Thyroid gland (tissue), 4 donors: Measurements from ENCODE around the gene SCN4A. TPM values are rescaled to one million over a fixed set of nuclear protein-coding genes. Genes with fewer than 3 reads are reported as not detected.
A peak's percentile ranks its signal among the peaks of the same experiment; 100 is the strongest.

Experiments used
- DNase-seq, 2 donors: peaks; one replicate each; pipeline ENCODE4 v3.0.0-alpha.2; 2019
- H3K27ac ChIP-seq, 3 donors: fragments of 200-600 bp; sonication (generic); 1 replicate in 2 of 3; 2 replicates in 1 of 3; pipeline ENCODE4 v1.5.1; 2016 to 2019; ENCODE audit warnings: mild to moderate bottlenecking in 1 of 3, moderate library complexity in 1 of 3
- H3K27me3 ChIP-seq: fragments of 200-600 bp; sonication (generic); one replicate; pipeline ENCODE4 v1.5.1; 2019
- H3K36me3 ChIP-seq, 2 donors: fragments of 200-600 bp; sonication (generic); one replicate each; pipeline ENCODE4 v1.5.1; 2016 to 2019
- H3K4me1 ChIP-seq, 2 donors: fragments of 200-600 bp; sonication (generic); one replicate each; pipeline ENCODE4 v1.5.1; 2017 to 2019
- H3K4me3 ChIP-seq, 3 donors: fragments of 200-600 bp; sonication (generic); replicated peaks in 1 of 3; 1 replicate in 2 of 3; 2 replicates in 1 of 3; pipeline ENCODE4 v1.5.1; 2016; ENCODE audit warnings: mild to moderate bottlenecking in 1 of 3
- H3K9me3 ChIP-seq: fragments of 200-600 bp; sonication (generic); one replicate; pipeline ENCODE4 v1.5.1; 2017
- POLR2A ChIP-seq, 2 donors: fragments of 450-650 bp; IDR thresholded peaks; one replicate each; pipeline ENCODE4 v1.6.1; 2017; ENCODE audit warnings: antibody characterized with exemption in 2 of 2, mild to moderate bottlenecking in 2 of 2, moderate library complexity in 1 of 2
- WGBS, 2 donors: methylation state at CpG; one replicate each; pipeline ENCODE4 v1.1.5; 2017; 5-methylcytosine and 5-hydroxymethylcytosine counted together
- intact Hi-C: fragments of 100-400 bp; cut with DNase I; formaldehyde crosslinking; loops from one replicate; pipeline ENCODE4 v1.15.1; 2023
- total RNA-seq, 4 donors: library from RNA; depleted of rRNA; stranded (reverse); fragments of >200 nt; gene quantifications; one replicate each; pipeline ENCODE4 v1.2.3, GENCODE V29; 2016
- TF ChIP-seq, protein P1 (sequence below), 6 experiments: fragments of 200-600 bp in 3 of 6; fragments of 450-650 bp in 3 of 6; sonication (generic) in 3 of 6; IDR thresholded peaks; one replicate each; pipeline ENCODE4 v1.5.1; 2016 to 2019; ENCODE audit warnings: antibody characterized with exemption in 6 of 6, mild to moderate bottlenecking in 2 of 6, inconsistent platforms in 1 of 6, moderate library complexity in 1 of 6

The SCN4A gene
- total RNA-seq, 4 donors from 2014 or later = 2.4 to 7.1 (median 4.0) TPM

DNA sequence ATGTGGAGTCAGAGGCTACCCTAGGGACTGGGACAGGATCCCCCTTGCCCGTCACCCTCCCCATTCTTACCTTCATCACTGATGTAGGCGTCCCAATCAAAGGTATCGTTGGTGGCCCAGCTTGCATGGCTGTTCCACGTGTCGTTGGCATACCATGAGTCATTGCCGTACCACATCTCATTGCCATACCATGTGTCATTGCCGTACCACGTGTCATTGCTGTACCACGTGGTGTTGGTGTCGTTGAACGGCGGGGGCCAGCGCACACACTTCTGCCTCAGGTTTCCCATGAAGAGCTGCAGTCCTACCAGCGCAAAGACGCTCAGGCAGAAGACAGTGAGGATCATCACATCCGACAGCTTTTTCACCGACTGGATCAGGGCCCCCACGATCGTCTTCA is 4.8 kb downstream of the SCN4A start:
- H3K4me1 ChIP-seq = peaks cover 0 to 10% of the 10 kb centered on the region in 2 donors
- DNase-seq = no peak
- H3K4me3 ChIP-seq = no peak overlapping the region
- H3K27me3 ChIP-seq = no peaks in the 10 kb centered on the region
- no peak overlapping the region for H3K27ac ChIP-seq
- intact Hi-C loops = no loop called here
- 93% methylated on average over 19 of the region's 19 CpGs for WGBS, 2 donors
- no peaks in the 10 kb centered on the region for H3K9me3 ChIP-seq
- H3K36me3 ChIP-seq = no peaks in the 10 kb centered on the region
- TF ChIP-seq, protein P1, sequence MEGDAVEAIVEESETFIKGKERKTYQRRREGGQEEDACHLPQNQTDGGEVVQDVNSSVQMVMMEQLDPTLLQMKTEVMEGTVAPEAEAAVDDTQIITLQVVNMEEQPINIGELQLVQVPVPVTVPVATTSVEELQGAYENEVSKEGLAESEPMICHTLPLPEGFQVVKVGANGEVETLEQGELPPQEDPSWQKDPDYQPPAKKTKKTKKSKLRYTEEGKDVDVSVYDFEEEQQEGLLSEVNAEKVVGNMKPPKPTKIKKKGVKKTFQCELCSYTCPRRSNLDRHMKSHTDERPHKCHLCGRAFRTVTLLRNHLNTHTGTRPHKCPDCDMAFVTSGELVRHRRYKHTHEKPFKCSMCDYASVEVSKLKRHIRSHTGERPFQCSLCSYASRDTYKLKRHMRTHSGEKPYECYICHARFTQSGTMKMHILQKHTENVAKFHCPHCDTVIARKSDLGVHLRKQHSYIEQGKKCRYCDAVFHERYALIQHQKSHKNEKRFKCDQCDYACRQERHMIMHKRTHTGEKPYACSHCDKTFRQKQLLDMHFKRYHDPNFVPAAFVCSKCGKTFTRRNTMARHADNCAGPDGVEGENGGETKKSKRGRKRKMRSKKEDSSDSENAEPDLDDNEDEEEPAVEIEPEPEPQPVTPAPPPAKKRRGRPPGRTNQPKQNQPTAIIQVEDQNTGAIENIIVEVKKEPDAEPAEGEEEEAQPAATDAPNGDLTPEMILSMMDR (IDR thresholded peaks at IDR 0.05) = no peak
- no peak for TF ChIP-seq POLR2A (IDR thresholded peaks at IDR 0.05)

DNA sequence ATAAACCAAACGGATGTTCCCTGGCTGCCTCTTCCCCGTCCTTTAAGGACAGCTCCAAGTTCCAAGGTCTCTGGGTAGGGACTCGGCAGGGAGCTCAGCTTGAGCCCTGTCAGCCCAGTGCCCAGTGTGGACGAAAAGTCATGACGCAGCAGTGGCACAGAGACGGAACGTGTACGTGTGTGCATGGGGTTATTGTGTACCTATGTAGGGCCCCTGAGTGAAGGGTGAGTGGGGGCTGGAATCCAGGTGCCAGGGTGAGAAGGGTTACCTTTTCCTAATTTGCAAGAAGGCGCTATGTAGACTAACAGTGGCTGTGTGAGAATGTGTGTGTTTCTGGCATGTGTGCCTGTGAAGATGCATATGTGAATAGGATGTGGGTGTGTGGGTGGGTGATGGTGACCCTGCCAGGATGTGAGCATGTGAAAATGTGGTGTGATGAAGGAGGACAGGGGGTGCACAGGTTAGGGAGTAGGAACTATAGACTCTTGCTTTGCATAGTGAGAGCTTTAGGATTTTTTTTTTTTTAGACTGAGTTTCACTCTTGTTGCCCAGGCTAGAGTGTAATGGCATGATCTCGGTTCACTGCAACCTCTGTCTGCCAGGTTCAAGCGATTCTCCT is 6.0 kb downstream of the SCN4A start:
- Histone ChIP-seq H3K27me3 (no peaks in the 10 kb centered on the region), H3K9me3 (no peaks in the 10 kb centered on the region), H3K27ac (no peak overlapping the region), H3K4me3 (no peak overlapping the region), H3K4me1 (peaks cover 2 to 17% of the 10 kb centered on the region in 2 donors), H3K36me3 (no peaks in the 10 kb centered on the region)
- 87 to 89% methylated on average over 11 of the region's 11 CpGs for WGBS, 2 donors
- DNase-seq = no peak
- TF ChIP-seq POLR2A (IDR thresholded peaks at IDR 0.05) = no peak
- TF ChIP-seq, protein P1 (IDR thresholded peaks at IDR 0.05) = no peak
- intact Hi-C loops = no loop called here

DNA sequence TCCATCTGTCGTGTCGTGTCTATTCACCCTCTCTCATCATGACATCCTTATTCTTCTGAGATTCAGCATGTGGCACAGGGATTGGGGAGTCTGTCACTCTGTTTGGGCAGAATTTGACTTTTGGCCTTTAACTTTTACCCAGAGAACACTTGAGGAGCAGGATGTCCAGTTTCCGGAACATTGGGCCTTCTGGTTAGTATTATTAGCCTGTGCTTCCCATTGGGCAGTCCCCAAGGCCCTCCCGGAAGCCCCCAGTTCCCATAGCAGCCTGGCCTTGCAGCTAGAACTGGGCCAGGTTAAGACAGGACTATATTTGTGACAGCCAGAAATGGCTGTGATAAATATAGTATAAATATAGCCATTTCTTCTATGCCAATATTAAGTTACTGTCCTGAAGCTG is 9.6 kb downstream of the SCN4A start:
- Histone ChIP-seq H3K27ac (peak overlapping the region; percentile 57 to 73 (median 62)), H3K36me3 (no peaks in the 10 kb centered on the region), H3K4me3 (no peak overlapping the region), H3K4me1 (peaks cover 6 to 25% of the 10 kb centered on the region in 2 donors), H3K9me3 (no peaks in the 10 kb centered on the region), H3K27me3 (no peaks in the 10 kb centered on the region)
- WGBS, 2 donors = 82 to 83% methylated on average over 4 of the region's 4 CpGs
- intact Hi-C loops = no loop called here
- DNase-seq = no peak
- TF ChIP-seq POLR2A (IDR thresholded peaks at IDR 0.05) = no peak
- TF ChIP-seq, protein P1 (IDR thresholded peaks at IDR 0.05) = no peak

DNA sequence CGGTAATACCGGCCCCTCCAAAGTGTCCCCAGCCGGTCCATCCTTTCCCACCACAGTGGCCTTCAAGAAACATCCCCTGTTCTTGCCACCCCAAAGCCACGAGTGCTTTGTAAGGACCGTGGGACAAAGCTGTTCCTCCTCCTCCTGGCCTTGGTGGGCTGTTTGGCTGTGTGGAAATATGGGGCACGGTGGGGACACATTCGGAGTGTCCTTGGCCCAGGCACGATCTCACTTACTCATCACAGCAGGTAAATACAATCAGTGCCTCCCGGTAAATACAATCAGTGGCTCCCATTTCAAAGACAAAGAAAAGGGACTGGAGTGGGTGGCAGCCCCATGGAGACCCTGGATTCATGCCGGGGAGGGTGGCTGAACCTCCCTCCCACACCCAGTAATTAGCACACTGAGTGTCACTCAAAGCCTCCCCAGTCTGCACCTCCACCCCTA is 10.4 kb downstream of the SCN4A start:
- no peaks in the 10 kb centered on the region for H3K9me3 ChIP-seq
- H3K4me1 ChIP-seq = peaks cover 6 to 25% of the 10 kb centered on the region in 2 donors
- H3K4me3 ChIP-seq = no peak overlapping the region
- DNase-seq = no peak
- WGBS, 2 donors = 60 to 100% methylated on average over 2 to 10 of the region's 10 CpGs
- no peaks in the 10 kb centered on the region for H3K27me3 ChIP-seq
- intact Hi-C loops = no loop called here
- TF ChIP-seq, protein P1 (IDR thresholded peaks at IDR 0.05) = no peak
- no peak for TF ChIP-seq POLR2A (IDR thresholded peaks at IDR 0.05)
- H3K36me3 ChIP-seq = no peaks in the 10 kb centered on the region
- peak overlapping the region; percentile 44 to 68 (median 62) for H3K27ac ChIP-seq

DNA sequence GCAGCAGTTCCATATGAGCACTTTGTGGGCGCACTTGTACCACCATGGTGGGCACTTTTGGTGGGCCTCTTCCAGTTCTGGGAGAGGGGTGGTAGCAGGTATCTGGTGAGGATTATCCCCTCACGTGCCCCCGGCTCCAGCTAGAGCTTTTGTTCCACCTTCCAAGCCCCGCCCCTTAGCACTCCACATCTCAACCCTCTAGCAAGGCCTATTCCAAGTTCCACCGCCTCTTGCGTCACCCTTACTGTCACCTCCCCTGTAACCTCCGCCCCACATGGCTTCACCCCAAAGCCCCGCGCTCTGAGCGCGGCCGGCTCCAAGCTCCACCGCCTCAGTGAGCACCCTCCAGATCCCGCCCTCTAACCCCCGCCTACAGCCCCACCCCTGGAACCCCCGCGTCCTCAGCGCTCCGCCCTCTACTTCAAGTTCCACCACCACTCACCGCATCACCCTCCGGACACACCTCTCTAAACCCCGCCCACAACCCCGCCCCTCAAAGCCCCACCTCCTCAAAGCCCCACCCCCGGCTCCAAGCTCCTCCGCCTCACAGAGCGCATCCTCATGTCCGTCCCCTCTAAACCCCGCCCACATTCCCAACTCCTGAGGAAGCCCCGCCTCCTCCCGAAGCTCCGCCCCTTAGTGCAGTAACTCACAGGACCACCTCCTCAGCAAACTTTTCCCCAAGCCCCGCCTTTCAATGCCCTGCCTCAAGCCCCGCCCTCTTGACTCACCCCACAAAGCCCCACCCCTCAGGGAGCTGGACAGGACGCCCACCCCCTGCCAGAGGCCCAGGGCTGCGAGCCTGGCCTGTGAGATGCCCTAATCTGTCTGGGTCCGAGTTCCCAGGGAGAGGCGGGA is 11.1 kb downstream of the SCN4A start:
- Histone ChIP-seq H3K36me3 (no peaks in the 10 kb centered on the region), H3K27me3 (no peaks in the 10 kb centered on the region), H3K9me3 (no peaks in the 10 kb centered on the region), H3K4me3 (no peak overlapping the region), H3K4me1 (peaks cover 6 to 25% of the 10 kb centered on the region in 2 donors), H3K27ac (peak overlapping the region in 2 of 3 donors; percentile 62 to 68)
- TF ChIP-seq POLR2A (IDR thresholded peaks at IDR 0.05) = peak in 1 of 2 donors; percentile 13
- TF ChIP-seq, protein P1 (IDR thresholded peaks at IDR 0.05) = no peak
- intact Hi-C loops = no loop called here
- 17% methylated on average over 31 to 35 of the region's 37 CpGs for WGBS, 2 donors
- DNase-seq = peak; percentile 81 to 85
